Activated CD8-positive, alpha-beta memory T cell treated with anti-CD3 and anti-CD28 coated beads, Interleukin-2, amount 10 ng/mL, durations not matched to agents 7 days and 5 days (primary cell): Measurements from ENCODE around the gene ERV3-1. TPM values are rescaled to one million over a fixed set of nuclear protein-coding genes. Genes with fewer than 3 reads are reported as not detected.
A peak's percentile ranks its signal among the peaks of the same experiment; 100 is the strongest.
"Not testable (repeated sequence)": the region's sequence is repeated elsewhere in the genome, so short reads cannot be mapped to it uniquely, and the experiment has no call there.

ENCODE experiments used
- ATAC-seq: fragments of 150-1000 bp; cut with Tn5 transposase; one replicate; pipeline ENCODE4 v1.10.0; 2021; ENCODE audit warnings: moderate library complexity
- CTCF ChIA-PET: fragments of 350-600 bp; sonication (Branson Sonifier 250); formaldehyde crosslinking; loops from one replicate; lab custom pipeline; 2021; ENCODE audit warnings: antibody characterized with exemption; lab: Charles Lee
- DNase-seq: peaks from one replicate; pipeline ENCODE4 v3.0.0-alpha.2; 2020
- H3K27ac Mint-ChIP-seq: one replicate; pipeline ENCODE4 v1.8.0; 2021; ENCODE audit warnings: mild to moderate bottlenecking, mixed read lengths
- H3K27me3 Mint-ChIP-seq: one replicate; pipeline ENCODE4 v1.8.0; 2021; ENCODE audit warnings: mixed read lengths
- H3K36me3 Mint-ChIP-seq: one replicate; pipeline ENCODE4 v1.8.0; 2021; ENCODE audit warnings: mild to moderate bottlenecking, mixed read lengths
- H3K4me1 Mint-ChIP-seq: one replicate; pipeline ENCODE4 v1.8.0; 2021; ENCODE audit warnings: mixed read lengths
- H3K4me3 Mint-ChIP-seq: one replicate; pipeline ENCODE4 v1.8.0; 2021; ENCODE audit warnings: mild to moderate bottlenecking, moderate library complexity, mixed read lengths
- H3K9me3 Mint-ChIP-seq: one replicate; pipeline ENCODE4 v1.8.0; 2022; ENCODE audit warnings: low read depth, mixed read lengths
- total RNA-seq, 2 experiments: library from RNA; stranded (reverse); gene quantifications; one replicate each; pipeline ENCODE4 v1.2.3, GENCODE V29; 2021

The ERV3-1 gene
- total RNA-seq, 2 experiments from 2014 or later, result 9.5 to 15.1 TPM

GRCh38 chr7:64993901-64994300 is 12.6 kb downstream of the ERV3-1 start:
- no peak overlapping the region for H3K27ac Mint-ChIP-seq
- DNase-seq, result no peak
- no peak overlapping the region for H3K4me3 Mint-ChIP-seq
- no peaks in the 10 kb centered on the region for H3K4me1 Mint-ChIP-seq
- H3K36me3 Mint-ChIP-seq, result peaks cover 46% of the 10 kb centered on the region
- CTCF ChIA-PET, result no interaction called here
- peaks cover 40% of the 10 kb centered on the region for H3K9me3 Mint-ChIP-seq
- H3K27me3 Mint-ChIP-seq, result no peaks in the 10 kb centered on the region
- ATAC-seq, result no peak

DNA sequence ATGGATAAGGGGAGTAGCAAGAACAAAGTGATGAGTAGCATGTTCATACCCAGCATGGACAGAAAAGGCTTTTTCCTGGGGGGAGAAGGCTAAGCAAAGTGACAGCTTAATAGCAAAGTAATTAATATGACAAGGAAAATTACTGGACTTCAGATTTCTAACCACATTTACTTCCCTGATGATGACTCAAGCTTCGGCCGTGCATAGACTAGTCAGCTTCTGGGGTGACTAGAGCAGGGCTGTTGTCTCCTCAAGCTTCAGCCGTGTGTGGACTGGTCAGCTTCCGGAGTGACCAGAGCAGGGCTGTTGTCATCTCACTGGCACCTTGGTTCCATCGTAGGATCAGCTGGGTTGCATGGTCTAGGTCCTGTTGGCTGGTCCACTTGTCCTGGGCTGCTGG is 13.5 kb downstream of the ERV3-1 start:
- DNase-seq (no peak), ATAC-seq (no peak)
- no peaks in the 10 kb centered on the region for H3K27me3 Mint-ChIP-seq
- H3K4me3 Mint-ChIP-seq, result no peak overlapping the region
- H3K27ac Mint-ChIP-seq, result no peak overlapping the region
- H3K9me3 Mint-ChIP-seq, result peaks cover 43% of the 10 kb centered on the region
- CTCF ChIA-PET, result no interaction called here
- peaks cover 46% of the 10 kb centered on the region for H3K36me3 Mint-ChIP-seq
- no peaks in the 10 kb centered on the region for H3K4me1 Mint-ChIP-seq

GRCh38 chr7:64990936-64991335 is 15.6 kb downstream of the ERV3-1 start, which contains the start of gene ZNF117:
Gene ZNF117, minus strand, starts transcription at chr7:64991036.
- DNase-seq (no peak), ATAC-seq (no peak)
- no peak within 1 kb of the TSS for H3K4me3 Mint-ChIP-seq
- H3K27ac Mint-ChIP-seq, result no peak within 1 kb of the TSS
- peaks cover 44% of the 10 kb centered on the region for H3K9me3 Mint-ChIP-seq
- H3K4me1 Mint-ChIP-seq, result no peaks in the 10 kb centered on the region
- CTCF ChIA-PET, result no interaction called here
- peaks cover 54% of the 10 kb centered on the region for H3K36me3 Mint-ChIP-seq
- H3K27me3 Mint-ChIP-seq, result no peaks in the 10 kb centered on the region

DNA sequence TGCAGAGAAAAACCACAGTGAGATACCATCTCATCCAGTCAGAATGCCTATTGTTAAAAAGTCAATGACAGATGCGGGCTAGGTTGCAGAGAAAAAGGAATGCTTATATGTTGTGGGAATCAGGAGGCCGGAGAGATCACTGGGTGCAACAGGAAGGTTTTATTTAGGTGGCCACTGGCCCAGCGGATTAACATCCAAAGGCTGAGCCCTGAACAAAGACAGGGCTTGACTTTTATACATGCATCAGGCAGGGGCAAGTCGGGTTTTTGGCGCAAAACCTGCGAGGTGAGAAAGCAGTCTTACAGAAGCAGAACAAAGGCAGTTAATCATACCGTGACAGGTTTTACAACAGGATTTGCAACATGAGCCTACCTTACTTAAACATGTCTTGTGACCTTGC is 16.3 kb downstream of the ERV3-1 start:
- Mint-ChIP-seq H3K27me3 (no peaks in the 10 kb centered on the region), H3K36me3 (peaks cover 57% of the 10 kb centered on the region), H3K9me3 (peaks cover 46% of the 10 kb centered on the region), H3K27ac (no peak overlapping the region), H3K4me1 (no peaks in the 10 kb centered on the region), H3K4me3 (no peak overlapping the region)
- DNase-seq (no peak), ATAC-seq (no peak)
- CTCF ChIA-PET, result no interaction called here

- H3K27ac Mint-ChIP-seq, result no peak overlapping the region
- peaks cover 54% of the 10 kb centered on the region for H3K36me3 Mint-ChIP-seq
- H3K4me1 Mint-ChIP-seq, result no peaks in the 10 kb centered on the region
- peaks cover 41% of the 10 kb centered on the region for H3K9me3 Mint-ChIP-seq
- DNase-seq (no peak), ATAC-seq (no peak)
- no peak overlapping the region for H3K4me3 Mint-ChIP-seq
- no peaks in the 10 kb centered on the region for H3K27me3 Mint-ChIP-seq
- CTCF ChIA-PET, result no interaction called here
Observed at GRCh38 chr7:64978497-64979203, 27.8 kb downstream of the ERV3-1 start.

DNA sequence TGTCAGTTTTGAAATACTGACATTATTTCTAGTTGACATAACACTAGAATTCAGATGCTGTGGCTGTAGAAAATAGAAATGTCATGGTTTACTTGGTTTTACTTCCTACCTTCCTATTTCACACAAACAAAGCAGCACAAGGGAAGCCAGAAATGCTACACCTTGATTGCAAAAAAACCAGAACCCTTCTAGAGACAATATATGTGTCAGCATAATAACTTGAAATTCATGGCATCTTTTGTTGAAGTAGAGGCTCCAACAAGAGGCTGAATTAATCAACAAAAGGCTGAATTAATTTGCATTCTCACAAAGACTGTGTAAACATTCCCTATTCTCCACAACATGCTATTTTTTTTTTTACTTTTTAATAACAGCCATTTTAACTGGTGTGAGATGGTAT is 40.9 kb downstream of the ERV3-1 start:
- CTCF ChIA-PET, result no interaction called here
- DNase-seq, result no peak

DNA sequence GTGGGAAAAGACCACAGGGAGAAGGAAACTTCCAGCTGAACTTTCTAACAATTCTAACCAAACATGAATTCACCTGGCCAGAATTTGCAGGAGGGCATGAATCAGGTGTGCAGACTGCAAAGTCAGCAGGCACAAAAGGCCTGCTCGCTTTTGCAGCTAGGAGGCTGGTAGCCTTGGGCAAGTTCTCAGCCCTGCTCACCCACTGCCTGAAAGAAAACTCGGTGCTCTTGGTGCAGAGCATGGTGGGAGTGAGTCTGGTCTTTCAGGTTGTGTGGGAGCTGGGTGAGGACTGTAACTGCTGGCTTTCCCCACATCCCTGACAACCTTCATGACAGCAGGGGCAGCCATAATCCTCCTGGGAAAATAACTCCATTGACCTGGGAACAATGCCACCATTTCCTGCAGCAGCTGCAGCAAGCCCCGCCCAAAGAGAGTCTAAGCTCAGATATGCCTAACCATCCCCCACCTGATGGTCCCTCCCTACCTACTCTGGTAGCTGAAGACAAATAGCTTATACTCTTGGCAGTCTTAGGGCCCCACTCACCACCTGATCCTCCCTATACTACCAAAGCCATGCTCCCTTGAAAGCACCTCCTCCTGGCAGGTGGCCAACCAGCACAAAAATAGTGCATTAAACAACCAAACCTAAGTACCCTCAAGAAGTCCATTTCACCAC is 47.3 kb downstream of the ERV3-1 start:
- Mint-ChIP-seq H3K4me3 (no peak overlapping the region), H3K36me3 (no peaks in the 10 kb centered on the region), H3K4me1 (no peaks in the 10 kb centered on the region), H3K27ac (no peak overlapping the region), H3K9me3 (peaks cover 3% of the 10 kb centered on the region), H3K27me3 (peaks cover 6% of the 10 kb centered on the region)
- CTCF ChIA-PET, result no interaction called here
- ATAC-seq, result no peak
- no peak for DNase-seq

More for the DNA sequence above, 40.9 kb downstream of the ERV3-1 start:
- no peak overlapping the region for H3K4me3 Mint-ChIP-seq
- ATAC-seq, result no peak
- H3K27ac Mint-ChIP-seq, result no peak overlapping the region
- peaks cover 2% of the 10 kb centered on the region for H3K27me3 Mint-ChIP-seq
- H3K36me3 Mint-ChIP-seq, result no peaks in the 10 kb centered on the region
- H3K9me3 Mint-ChIP-seq, result peaks cover 10% of the 10 kb centered on the region
- no peaks in the 10 kb centered on the region for H3K4me1 Mint-ChIP-seq

DNA sequence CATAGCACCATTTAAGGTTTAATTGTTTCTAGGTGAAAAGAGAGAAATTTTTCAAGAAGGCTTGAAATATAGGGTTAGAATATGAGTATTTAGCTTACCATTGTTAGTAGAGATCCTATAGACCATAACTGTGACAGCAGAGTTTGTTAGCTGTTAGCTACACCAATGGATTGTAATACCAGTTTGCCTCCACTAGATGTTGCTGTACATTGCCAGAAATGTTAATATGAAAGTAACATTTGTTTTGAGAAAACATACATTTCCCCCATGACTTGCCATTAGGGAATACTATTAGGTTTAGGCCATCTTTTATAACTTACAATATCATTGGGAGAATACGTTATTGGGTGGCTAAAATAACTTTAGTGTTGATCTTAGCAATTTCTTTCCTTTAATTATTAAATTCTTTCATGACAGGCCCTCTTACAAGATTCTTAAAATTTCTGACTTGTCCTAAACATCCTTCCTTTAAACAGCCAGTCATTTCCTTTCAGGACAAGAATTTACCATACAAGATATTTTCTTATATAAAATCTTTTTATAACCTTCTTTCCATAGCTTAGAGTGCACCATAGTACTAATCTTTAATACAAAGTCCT is 55.1 kb downstream of the ERV3-1 start:
- H3K36me3 Mint-ChIP-seq, result no peaks in the 10 kb centered on the region
- no peak for ATAC-seq
- H3K27ac Mint-ChIP-seq, result no peak overlapping the region
- no peaks in the 10 kb centered on the region for H3K4me1 Mint-ChIP-seq
- no peak for DNase-seq
- CTCF ChIA-PET, result interaction anchor here (1.1 to 3.1 kb wide), 5 partner anchors 13 to 356 kb away, joined by 3 to 15 read pairs (median 6); partner anchors contain the start of gene ERV3-1
- H3K4me3 Mint-ChIP-seq, result no peak overlapping the region
- H3K27me3 Mint-ChIP-seq, result peaks cover 27% of the 10 kb centered on the region
- H3K9me3 Mint-ChIP-seq, result no peaks in the 10 kb centered on the region

GRCh38 chr7:64950673-64951072 is 55.8 kb downstream of the ERV3-1 start:
- not testable (repeated sequence) for DNase-seq, H3K9me3 Mint-ChIP-seq, H3K36me3 Mint-ChIP-seq, H3K4me1 Mint-ChIP-seq, H3K4me3 Mint-ChIP-seq, H3K27ac Mint-ChIP-seq, ATAC-seq
- CTCF ChIA-PET, result interaction anchor here (1.2 to 3.1 kb wide), 4 partner anchors 12 to 357 kb away, joined by 3 to 15 read pairs (median 8); partner anchors contain the start of gene ERV3-1
- peaks cover 33% of the 10 kb centered on the region for H3K27me3 Mint-ChIP-seq

- H3K27ac Mint-ChIP-seq, H3K9me3 Mint-ChIP-seq, DNase-seq, H3K4me1 Mint-ChIP-seq, ATAC-seq, H3K36me3 Mint-ChIP-seq, H3K4me3 Mint-ChIP-seq: not testable (repeated sequence)
- peaks cover 42% of the 10 kb centered on the region for H3K27me3 Mint-ChIP-seq
- CTCF ChIA-PET, result interaction anchor here (0.9 kb wide), 1 partner anchor 359 kb away, joined by 3 read pairs; no protein-coding TSS in a partner anchor
Observed at GRCh38 chr7:64948774-64949173, 57.7 kb downstream of the ERV3-1 start.

DNA sequence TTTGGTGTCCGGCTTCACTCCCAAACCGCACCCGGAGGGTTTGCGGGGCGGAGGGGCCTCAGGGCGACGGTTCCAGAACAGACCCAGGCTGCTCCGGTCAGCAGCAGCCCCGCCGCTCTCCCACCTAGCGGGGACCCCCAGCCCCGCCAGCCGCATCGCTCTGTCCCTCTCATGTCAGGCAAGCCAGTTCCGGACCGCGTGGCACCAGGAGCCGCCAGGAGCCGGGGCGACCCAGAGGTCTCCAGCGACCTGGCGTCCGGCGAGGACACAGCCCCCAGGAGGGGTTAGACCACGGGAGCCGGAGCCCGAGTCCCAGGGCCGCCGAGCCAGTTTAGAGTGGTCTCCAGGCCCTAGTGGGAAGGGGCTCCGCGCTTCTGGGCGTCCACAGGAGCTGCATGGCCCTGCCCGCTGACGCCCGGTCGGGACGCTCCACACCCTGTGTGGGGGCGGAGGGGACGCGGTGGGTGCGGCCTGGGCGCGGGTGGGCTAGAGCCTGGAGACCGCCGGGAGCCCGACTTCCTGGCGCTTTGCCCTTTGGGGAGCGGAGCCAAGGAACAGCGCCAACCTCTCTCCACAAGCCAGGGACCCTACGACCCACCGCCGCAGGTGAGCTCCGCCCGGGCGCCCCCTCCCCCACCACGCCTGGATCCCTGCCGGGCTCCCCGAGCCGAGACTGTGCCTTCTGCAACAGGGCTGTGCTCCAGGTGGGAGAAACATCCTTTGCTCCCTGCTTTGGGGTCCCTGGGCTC is 59.1 kb downstream of the ERV3-1 start:
- CTCF ChIA-PET, result interaction anchor here (0.6 to 0.9 kb wide), 2 partner anchors 360 to 1352 kb away, joined by 3 read pairs; no protein-coding TSS in a partner anchor
- no peak for DNase-seq
- Mint-ChIP-seq H3K4me3 (no peak overlapping the region), H3K9me3 (no peaks in the 10 kb centered on the region), H3K36me3 (no peaks in the 10 kb centered on the region), H3K4me1 (no peaks in the 10 kb centered on the region), H3K27ac (no peak overlapping the region), H3K27me3 (peaks cover 42% of the 10 kb centered on the region)
- no peak for ATAC-seq

GRCh38 chr7:64946772-64947171 is 59.7 kb downstream of the ERV3-1 start:
- CTCF ChIA-PET, result no interaction called here
- H3K4me3 Mint-ChIP-seq, result no peak overlapping the region
- no peak for DNase-seq

More at GRCh38 chr7:64946772-64947171, 59.7 kb downstream of the ERV3-1 start:
- Mint-ChIP-seq H3K27me3 (peaks cover 42% of the 10 kb centered on the region), H3K4me1 (no peaks in the 10 kb centered on the region), H3K27ac (no peak overlapping the region), H3K9me3 (no peaks in the 10 kb centered on the region), H3K36me3 (no peaks in the 10 kb centered on the region)
- peak; percentile 20 for ATAC-seq
